HFFc6 (cell line): ENCODE measurements around the gene OR2D2. TPM values are rescaled to one million over a fixed set of nuclear protein-coding genes. Genes with fewer than 3 reads are reported as not detected.

Experiments
- DNase-seq: peaks from one replicate; pipeline ENCODE4 v3.0.0-alpha.2; 2018
- H3K27ac Mint-ChIP-seq: 2 replicates; pipeline ENCODE4 v1.8.0; 2020; ENCODE audit warnings: mild to moderate bottlenecking, mixed read lengths
- H3K27me3 Mint-ChIP-seq: 2 replicates; pipeline ENCODE4 v1.8.0; 2021; ENCODE audit warnings: mild to moderate bottlenecking, moderate library complexity, mixed read lengths; ENCODE audit not compliant: insufficient read depth
- H3K36me3 Mint-ChIP-seq: 2 replicates; pipeline ENCODE4 v1.8.0; 2021; ENCODE audit warnings: low read depth, mixed read lengths
- H3K4me1 Mint-ChIP-seq: 2 replicates; pipeline ENCODE4 v1.8.0; 2020; ENCODE audit warnings: low read depth, mixed read lengths
- H3K4me3 Mint-ChIP-seq: 2 replicates; pipeline ENCODE4 v1.8.0; 2020; ENCODE audit warnings: mild to moderate bottlenecking, moderate library complexity, mixed read lengths
- H3K9me3 Mint-ChIP-seq: 2 replicates; pipeline ENCODE4 v1.8.0; 2020; ENCODE audit warnings: mild to moderate bottlenecking, mixed read lengths
- CTCF ChIP-seq: fragments of 200-600 bp; sonication (generic); IDR thresholded peaks from 2 replicates; pipeline ENCODE4 v1.5.0; 2021; ENCODE audit warnings: antibody characterized with exemption, mild to moderate bottlenecking
- total RNA-seq, 6 experiments: library from RNA; stranded (reverse); fragmentation: NEBNext Ultra II Directional; extraction: Animal tissue kit (Norgen Biotek cat#: 25700); gene quantifications; 2 replicates in 1 of 6; 3 replicates in 5 of 6; pipeline ENCODE4 v1.2.3, GENCODE V29; 2021

Gene OR2D2
- total RNA-seq, 6 experiments from 2014 or later = not detected

GRCh38 chr11:6927030-6927617, 34.8 kb upstream of the OR2D2 start:
- Mint-ChIP-seq H3K4me1 (peaks cover 23% of the 10 kb centered on the region), H3K9me3 (no peaks in the 10 kb centered on the region), H3K36me3 (peaks cover 7% of the 10 kb centered on the region), H3K4me3 (peak overlapping the region; percentile 98), H3K27me3 (no peaks in the 10 kb centered on the region), H3K27ac (peak overlapping the region; percentile 72)
- no peak for DNase-seq
- TF ChIP-seq CTCF = no peak

- Mint-ChIP-seq H3K27ac (peak within 1 kb of the TSS; percentile 72), H3K4me3 (peak within 1 kb of the TSS; percentile 98), H3K27me3 (no peaks in the 10 kb centered on the region), H3K36me3 (peaks cover 6% of the 10 kb centered on the region), H3K4me1 (peaks cover 23% of the 10 kb centered on the region), H3K9me3 (no peaks in the 10 kb centered on the region)
- peak; percentile 78 for DNase-seq
- no peak for TF ChIP-seq CTCF
Measured at GRCh38 chr11:6926208-6927029, 34.1 kb upstream of the OR2D2 start, which contains the start of gene ZNF215. Gene ZNF215 (plus strand): TSS chr11:6926426. CDS start chr11:6932273, 5,847 bp downstream.

GRCh38 chr11:6925636-6926207, 33.4 kb upstream of the OR2D2 start:
- peak; percentile 19 for DNase-seq
- Mint-ChIP-seq H3K9me3 (no peaks in the 10 kb centered on the region), H3K4me3 (peak overlapping the region; percentile 98), H3K27me3 (no peaks in the 10 kb centered on the region), H3K27ac (peak overlapping the region; percentile 72), H3K4me1 (peaks cover 23% of the 10 kb centered on the region), H3K36me3 (peaks cover 6% of the 10 kb centered on the region)
- TF ChIP-seq CTCF = no peak

- no peak overlapping the region; the same call in 1 of the 2 replicates for H3K4me3 Mint-ChIP-seq
- H3K27ac Mint-ChIP-seq = peak overlapping the region; percentile 72; the same call in 1 of the 2 replicates
Measured at GRCh38 chr11:6925007-6925577, 32.8 kb upstream of the OR2D2 start.

More at GRCh38 chr11:6925007-6925577, 32.8 kb upstream of the OR2D2 start:
- no peak for TF ChIP-seq CTCF
- Mint-ChIP-seq H3K27me3 (no peaks in the 10 kb centered on the region), H3K36me3 (0 out of 2 replicates have a peak, but pooled peaks cover under 1% of the 10 kb centered on the region), H3K9me3 (no peaks in the 10 kb centered on the region), H3K4me1 (peaks cover 23% of the 10 kb centered on the region)
- no peak for DNase-seq
